SU-DHL-6 (cell line): Measurements from ENCODE around the gene THSD7A.

Experiments
- H2AFZ ChIP-seq: fragments of 200-600 bp; sonication (generic); 2 replicates; pipeline ENCODE4 v1.6.1; 2014; ENCODE audit warnings: low read depth, mild to moderate bottlenecking, moderate library complexity, mixed read lengths, antibody characterized with exemption, low read length; ENCODE audit not compliant: severe bottlenecking
- H3F3A ChIP-seq: fragments of 200-600 bp; shearing (Covaris generic); 2 replicates; pipeline ENCODE4 v1.6.0; 2016; ENCODE audit warnings: antibody characterized with exemption, mild to moderate bottlenecking; ENCODE audit not compliant: insufficient read depth
- H3K27ac ChIP-seq: fragments of 200-600 bp; sonication (generic); 2 replicates; pipeline ENCODE4 v1.5.1; 2016; ENCODE audit warnings: low read depth, mild to moderate bottlenecking, low read length, moderate library complexity, mixed read lengths
- H3K27me3 ChIP-seq: fragments of 200-600 bp; sonication (generic), shearing (Covaris generic); 2 replicates; pipeline ENCODE4 v1.6.0; 2014; ENCODE audit warnings: mild to moderate bottlenecking, low read length
- H3K36me3 ChIP-seq: fragments of 200-600 bp; sonication (generic); 2 replicates; pipeline ENCODE4 v1.6.1; 2014; ENCODE audit warnings: mild to moderate bottlenecking, low read length, mixed read lengths
- H3K4me2 ChIP-seq: fragments of 300-600, 200-600 bp; shearing (Covaris generic), sonication (generic); 2 replicates; pipeline ENCODE4 v1.6.0; 2014; ENCODE audit warnings: low read length, low read depth, mild to moderate bottlenecking; ENCODE audit not compliant: poor library complexity, severe bottlenecking
- H3K4me3 ChIP-seq: fragments of 200-600 bp; sonication (generic); 2 replicates; pipeline ENCODE4 v1.5.1; 2014; ENCODE audit warnings: antibody characterized with exemption, low read length, mild to moderate bottlenecking, mixed read lengths; ENCODE audit not compliant: insufficient read depth, poor library complexity, severe bottlenecking
- H3K79me2 ChIP-seq: fragments of 200-600 bp; sonication (generic); 2 replicates; pipeline ENCODE4 v1.6.1; 2014; ENCODE audit warnings: mild to moderate bottlenecking, low read length, moderate library complexity; ENCODE audit not compliant: insufficient read depth
- H3K9ac ChIP-seq: fragments of 200-600 bp; sonication (generic); 2 replicates; pipeline ENCODE4 v1.7.0; 2014; ENCODE audit warnings: mild to moderate bottlenecking, low read length
- H3K9me2 ChIP-seq: fragments of 200-600 bp; sonication (generic); replicated peaks from 2 replicates; pipeline ENCODE4 v1.6.1; 2014; ENCODE audit warnings: low read length; ENCODE audit not compliant: insufficient read depth
- H3K9me3 ChIP-seq: fragments of 200-600 bp; sonication (generic); 2 replicates; pipeline ENCODE4 v1.6.1; 2014; ENCODE audit warnings: low read length, mixed read lengths; ENCODE audit not compliant: insufficient read depth
- H4K20me1 ChIP-seq: fragments of 200-600 bp; sonication (generic); 2 replicates; pipeline ENCODE4 v1.6.1; 2014; ENCODE audit warnings: low read depth, mild to moderate bottlenecking, antibody characterized with exemption, low read length, moderate library complexity, mixed read lengths
- EZH2phosphoT487 ChIP-seq: fragments of 200-600 bp; sonication (generic), shearing (Covaris generic); conservative IDR thresholded peaks from 2 replicates; pipeline ENCODE4 v1.6.1; 2018; ENCODE audit warnings: mild to moderate bottlenecking, antibody characterized with exemption, low read length, moderate library complexity, mixed read lengths
- TF ChIP-seq, protein P1 (sequence below): fragments of 200-600 bp; sonication (generic); IDR thresholded peaks from one replicate; pipeline ENCODE4 v1.5.1; 2017; ENCODE audit warnings: antibody characterized with exemption, mild to moderate bottlenecking, low read length, moderate library complexity; ENCODE audit not compliant: insufficient read depth, poor library complexity, severe bottlenecking

The THSD7A gene

DNA sequence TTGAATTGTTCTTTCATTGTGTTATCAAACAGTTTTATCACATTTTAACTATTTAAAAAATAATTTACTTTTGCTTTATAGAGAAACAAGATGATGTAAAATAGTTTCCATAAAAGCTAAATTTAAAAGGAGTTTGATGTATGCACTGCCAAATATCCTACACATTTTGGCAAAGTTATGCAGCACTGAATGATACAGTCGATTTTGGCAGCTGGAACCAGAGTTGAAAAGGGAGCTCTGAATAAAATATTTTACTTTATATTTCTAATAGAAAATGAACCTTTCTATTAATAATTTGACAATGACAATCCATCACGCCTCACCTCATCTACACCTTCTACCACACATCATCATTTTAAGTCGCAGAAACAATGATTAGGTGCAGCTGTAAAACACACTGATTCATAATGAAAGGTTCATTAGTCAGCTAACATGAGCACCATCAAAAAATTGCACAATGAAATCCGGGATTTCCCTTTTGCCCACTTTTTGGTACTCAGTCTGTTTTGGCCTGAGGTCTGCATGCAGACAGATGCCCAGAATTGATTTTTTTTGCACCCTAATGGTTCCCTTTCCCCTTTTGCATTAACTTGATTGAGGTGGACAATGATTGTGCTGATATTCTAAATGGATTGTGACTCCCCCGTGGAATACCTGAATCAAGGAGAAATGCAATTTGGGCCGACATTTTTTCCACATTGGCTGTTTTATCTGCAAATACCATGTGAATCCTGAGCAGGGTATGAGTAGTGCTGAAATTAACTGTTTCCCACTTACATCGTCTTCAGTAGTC is 105.8 kb downstream of the THSD7A start:
- Histone ChIP-seq H4K20me1 (no peaks in the 10 kb centered on the region), H3K9ac (no peak overlapping the region), H2AFZ (no peak overlapping the region), H3K36me3 (no peaks in the 10 kb centered on the region), H3K27me3 (no peaks in the 10 kb centered on the region), H3K79me2 (no peaks in the 10 kb centered on the region), H3K9me3 (no peaks in the 10 kb centered on the region), H3K27ac (no peak overlapping the region), H3K4me2 (no peak overlapping the region), H3K4me3 (no peak overlapping the region), H3K9me2 (no peaks in the 10 kb centered on the region), H3F3A (no peaks in the 10 kb centered on the region)
- TF ChIP-seq, protein P1, sequence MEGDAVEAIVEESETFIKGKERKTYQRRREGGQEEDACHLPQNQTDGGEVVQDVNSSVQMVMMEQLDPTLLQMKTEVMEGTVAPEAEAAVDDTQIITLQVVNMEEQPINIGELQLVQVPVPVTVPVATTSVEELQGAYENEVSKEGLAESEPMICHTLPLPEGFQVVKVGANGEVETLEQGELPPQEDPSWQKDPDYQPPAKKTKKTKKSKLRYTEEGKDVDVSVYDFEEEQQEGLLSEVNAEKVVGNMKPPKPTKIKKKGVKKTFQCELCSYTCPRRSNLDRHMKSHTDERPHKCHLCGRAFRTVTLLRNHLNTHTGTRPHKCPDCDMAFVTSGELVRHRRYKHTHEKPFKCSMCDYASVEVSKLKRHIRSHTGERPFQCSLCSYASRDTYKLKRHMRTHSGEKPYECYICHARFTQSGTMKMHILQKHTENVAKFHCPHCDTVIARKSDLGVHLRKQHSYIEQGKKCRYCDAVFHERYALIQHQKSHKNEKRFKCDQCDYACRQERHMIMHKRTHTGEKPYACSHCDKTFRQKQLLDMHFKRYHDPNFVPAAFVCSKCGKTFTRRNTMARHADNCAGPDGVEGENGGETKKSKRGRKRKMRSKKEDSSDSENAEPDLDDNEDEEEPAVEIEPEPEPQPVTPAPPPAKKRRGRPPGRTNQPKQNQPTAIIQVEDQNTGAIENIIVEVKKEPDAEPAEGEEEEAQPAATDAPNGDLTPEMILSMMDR, result no peak
- no peak for TF ChIP-seq EZH2phosphoT487

DNA sequence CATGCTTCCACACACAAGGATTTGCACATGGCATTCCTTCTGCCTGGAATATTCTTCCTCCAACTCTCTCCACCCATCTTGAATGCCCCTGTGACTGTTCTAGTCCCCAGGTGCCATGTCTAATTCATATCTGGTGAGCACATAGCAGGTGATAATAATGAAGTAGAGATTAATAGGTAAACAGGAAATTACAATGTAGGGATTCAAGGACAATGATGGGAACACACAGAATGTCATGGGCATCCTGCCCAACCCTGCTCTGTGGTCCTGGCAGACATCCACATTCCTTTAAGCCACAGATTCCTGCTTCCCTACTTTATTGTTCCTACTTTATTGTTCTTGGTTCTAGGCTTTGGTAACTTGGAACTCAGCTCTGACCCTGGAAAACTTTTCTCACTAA is 115.8 kb downstream of the THSD7A start:
- TF ChIP-seq EZH2phosphoT487, result no peak
- TF ChIP-seq, protein P1, result no peak
- Histone ChIP-seq H3K27ac (no peak overlapping the region), H2AFZ (no peak overlapping the region), H3K9me3 (no peaks in the 10 kb centered on the region), H3K79me2 (no peaks in the 10 kb centered on the region), H3K4me2 (no peak overlapping the region), H4K20me1 (no peaks in the 10 kb centered on the region), H3K4me3 (no peak overlapping the region), H3F3A (no peaks in the 10 kb centered on the region), H3K27me3 (no peaks in the 10 kb centered on the region), H3K9ac (no peak overlapping the region), H3K9me2 (no peaks in the 10 kb centered on the region), H3K36me3 (no peaks in the 10 kb centered on the region)

DNA sequence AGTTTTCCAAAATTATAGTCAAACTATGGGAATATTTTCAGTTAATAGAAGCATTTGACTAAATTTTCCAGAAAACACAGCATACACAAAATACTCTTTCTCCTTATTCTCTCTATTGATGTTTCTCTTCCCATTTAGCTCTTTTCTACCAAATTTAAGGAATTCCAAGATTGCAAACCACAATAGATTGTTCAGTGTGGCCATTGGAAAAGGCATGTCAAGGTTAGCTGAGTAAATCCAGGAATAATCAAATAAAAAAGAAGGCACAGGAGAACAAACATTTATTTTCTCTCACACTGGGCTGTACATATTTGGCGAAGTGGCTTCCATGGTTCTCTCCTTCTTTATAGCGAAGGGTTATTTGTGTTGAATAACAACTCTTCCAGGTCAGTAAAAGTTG is 117.3 kb downstream of the THSD7A start:
- H2AFZ ChIP-seq, result no peak overlapping the region
- H4K20me1 ChIP-seq, result no peaks in the 10 kb centered on the region
- H3F3A ChIP-seq, result no peaks in the 10 kb centered on the region
- no peak overlapping the region for H3K4me3 ChIP-seq
- no peaks in the 10 kb centered on the region for H3K36me3 ChIP-seq
- TF ChIP-seq EZH2phosphoT487, result no peak
- TF ChIP-seq, protein P1, result no peak
- no peaks in the 10 kb centered on the region for H3K9me2 ChIP-seq
- H3K9ac ChIP-seq, result no peak overlapping the region
- no peaks in the 10 kb centered on the region for H3K79me2 ChIP-seq
- H3K9me3 ChIP-seq, result no peaks in the 10 kb centered on the region
- no peaks in the 10 kb centered on the region for H3K27me3 ChIP-seq
- no peak overlapping the region for H3K4me2 ChIP-seq
- no peak overlapping the region for H3K27ac ChIP-seq
